ENCODE results near the gene LHFPL2.

Gene LHFPL2

GRCh38 chr5:78565395-78565794, 83.2 kb downstream of the LHFPL2 start:
- DNase-seq, result no peak

DNA sequence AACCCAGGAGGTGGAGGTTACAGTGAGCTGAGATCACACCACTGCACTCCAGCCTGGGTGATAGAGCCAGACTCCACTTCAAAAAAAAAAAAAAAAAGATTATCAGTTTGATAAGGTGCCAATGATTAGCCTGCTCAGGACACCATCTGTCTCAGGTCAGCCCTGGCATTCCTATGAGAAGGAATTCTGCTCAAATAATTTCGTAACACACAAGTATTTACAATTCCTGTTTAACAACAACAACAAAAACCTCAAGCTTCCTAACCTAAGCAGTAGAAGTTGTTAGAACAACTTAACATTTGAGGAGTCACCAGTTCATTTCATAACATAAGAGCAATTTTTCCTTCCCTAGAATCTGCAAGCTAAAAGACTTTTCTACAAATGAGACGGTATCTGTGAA, 85.0 kb downstream of the LHFPL2 start:
- DNase-seq, result no peak

DNA sequence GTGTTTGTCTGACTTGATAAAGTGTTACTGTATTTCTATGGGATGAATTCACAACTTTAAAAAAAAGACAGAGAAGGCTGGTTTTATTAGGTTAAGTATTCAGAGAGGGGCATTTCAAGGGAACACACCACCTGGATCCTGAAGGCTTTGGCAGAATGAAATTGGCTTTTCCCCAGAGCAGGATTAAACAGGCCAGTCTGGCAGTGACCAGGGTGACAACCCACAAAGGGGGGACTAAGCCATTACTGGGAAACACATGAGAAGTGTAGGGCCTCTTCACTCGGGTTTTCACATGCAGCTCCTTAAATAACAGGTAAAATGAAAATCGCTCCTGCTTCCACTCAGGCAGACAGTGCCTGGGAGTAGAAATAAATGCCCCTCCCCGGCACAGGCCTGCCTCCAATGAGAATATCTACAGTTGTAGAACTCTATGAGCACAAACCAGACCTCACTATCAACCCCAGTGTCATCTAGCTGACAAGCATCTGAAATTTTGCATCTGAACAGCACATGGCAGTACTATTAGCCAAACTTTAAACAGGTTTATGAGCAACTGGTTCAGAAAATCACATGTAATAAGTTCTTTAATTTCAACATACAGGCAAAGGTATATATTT, 85.8 kb downstream of the LHFPL2 start:
- DNase-seq, result no peak

- no peak for DNase-seq
These were observed 86.6 kb downstream of the LHFPL2 start for GRCh38 chr5:78562001-78562400.

GRCh38 chr5:78561261-78561660, 87.3 kb downstream of the LHFPL2 start:
- DNase-seq, result no peak

GRCh38 chr5:78560000-78560855, 88.3 kb downstream of the LHFPL2 start:
- DNase-seq, result no peak

DNA sequence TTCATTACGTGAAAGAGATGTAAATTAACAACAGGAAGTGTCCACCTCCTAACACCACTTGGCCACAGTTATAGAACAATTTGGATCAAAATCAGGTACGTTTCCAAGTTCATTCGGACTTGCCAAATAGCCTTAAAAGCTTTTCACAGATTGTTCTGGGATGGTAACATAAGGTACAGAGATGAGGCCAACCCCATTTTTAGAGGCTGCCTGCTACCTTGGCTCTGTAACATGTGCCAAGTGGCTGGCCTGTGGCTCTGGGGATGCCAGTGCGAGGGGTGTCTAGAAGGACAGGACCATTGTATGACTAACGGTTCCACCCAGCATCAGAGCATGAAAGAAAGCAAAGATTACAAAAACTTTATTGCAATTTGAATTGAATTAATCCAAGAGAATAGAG, 91.0 kb downstream of the LHFPL2 start:
- DNase-seq, result no peak

GRCh38 chr5:78555870-78556269, 92.7 kb downstream of the LHFPL2 start:
- no peak for DNase-seq

- DNase-seq, result no peak
These were observed 93.9 kb downstream of the LHFPL2 start for GRCh38 chr5:78554670-78555069.

- no peak for DNase-seq
These were observed 94.8 kb downstream of the LHFPL2 start for GRCh38 chr5:78553580-78554353.

DNA sequence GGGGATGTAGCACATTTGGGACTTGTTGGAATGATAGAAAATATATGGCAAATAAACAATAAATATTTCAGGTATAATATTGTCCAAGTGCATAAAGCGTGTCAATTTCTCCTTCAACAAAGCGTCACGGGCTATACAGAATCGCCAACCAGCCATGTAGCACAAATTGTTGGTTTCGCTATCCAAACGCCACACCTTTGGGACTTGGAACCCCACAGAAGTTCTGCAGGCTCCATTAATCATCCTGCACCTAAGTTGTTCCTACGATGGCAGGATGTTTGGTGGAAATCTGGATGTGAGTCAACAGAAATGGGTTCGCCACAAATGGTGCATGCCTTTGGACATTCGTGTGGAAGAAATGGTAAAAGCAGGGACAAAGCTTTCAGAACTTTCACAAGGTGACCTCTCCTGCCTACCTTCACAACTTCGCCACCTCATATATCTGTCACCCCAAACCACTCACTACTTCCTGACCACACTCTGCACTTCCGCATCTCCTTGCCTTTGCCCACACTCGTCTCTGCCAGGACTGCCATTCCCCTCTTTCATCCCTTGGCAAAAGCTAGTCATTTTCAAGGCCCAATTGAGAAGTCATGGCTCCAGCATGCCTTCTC, 95.7 kb downstream of the LHFPL2 start:
- no peak for DNase-seq

DNA sequence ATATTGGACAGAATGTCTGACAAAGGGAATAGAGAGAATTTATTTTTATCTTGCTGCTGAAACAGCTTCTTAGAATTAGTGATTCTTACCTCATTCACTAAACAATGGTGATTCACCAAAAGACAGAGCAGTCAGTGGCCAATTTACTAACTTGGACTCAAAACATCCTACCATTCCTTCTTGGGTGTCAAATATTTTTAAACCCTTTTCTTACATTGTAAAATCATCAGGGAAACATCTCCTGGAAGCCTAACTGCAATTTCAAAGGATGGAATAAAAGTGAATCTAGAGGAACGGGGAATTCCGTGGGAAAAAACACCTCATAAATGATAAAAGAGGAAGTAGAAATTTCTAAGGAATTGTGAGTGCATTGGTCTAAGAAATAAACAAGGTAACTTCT, 97.7 kb downstream of the LHFPL2 start:
- DNase-seq, result no peak

DNA sequence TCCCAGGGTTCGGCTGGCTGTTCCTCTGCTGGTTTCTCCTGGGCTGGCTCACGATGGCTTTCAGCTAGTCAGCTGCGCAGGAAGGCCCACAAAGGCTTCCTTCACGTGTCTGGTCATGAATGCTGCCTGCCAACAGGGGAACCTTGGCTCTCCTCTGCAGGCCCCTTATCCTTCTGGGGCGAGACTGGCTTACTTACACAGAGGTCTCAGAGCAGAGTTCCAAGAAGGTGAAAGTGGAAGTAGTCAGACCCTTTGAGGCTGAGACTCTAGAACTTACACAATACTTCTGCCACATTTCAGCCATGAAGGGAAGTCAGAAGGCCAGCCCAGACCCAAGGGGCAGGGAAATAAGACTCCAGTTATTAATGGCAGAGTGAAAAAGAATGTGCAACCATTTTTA, 99.5 kb downstream of the LHFPL2 start:
- no peak for DNase-seq

- no peak for DNase-seq
These were observed 100.6 kb downstream of the LHFPL2 start for GRCh38 chr5:78547731-78548615.

DNA sequence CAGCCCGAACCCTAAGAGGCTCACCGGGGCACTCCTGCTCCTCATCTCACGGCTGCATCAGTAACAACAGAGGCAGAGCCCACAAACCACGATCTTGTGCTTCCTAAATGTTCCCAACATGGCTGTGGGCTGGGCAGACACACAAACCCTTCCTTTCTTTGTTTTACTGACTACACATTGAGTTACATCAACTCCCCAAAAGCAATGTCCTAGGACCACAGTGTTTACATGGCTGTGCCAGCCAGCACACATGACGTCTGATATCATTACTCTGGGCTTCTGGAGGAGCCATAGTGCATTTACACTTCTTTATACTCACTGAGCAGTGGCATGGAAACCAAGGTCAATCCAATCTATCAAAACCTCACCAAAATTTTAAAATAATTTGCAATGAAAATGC, 101.4 kb downstream of the LHFPL2 start:
- DNase-seq, result no peak

- DNase-seq, result no peak
These were observed 102.1 kb downstream of the LHFPL2 start for GRCh38 chr5:78546276-78546996.

DNA sequence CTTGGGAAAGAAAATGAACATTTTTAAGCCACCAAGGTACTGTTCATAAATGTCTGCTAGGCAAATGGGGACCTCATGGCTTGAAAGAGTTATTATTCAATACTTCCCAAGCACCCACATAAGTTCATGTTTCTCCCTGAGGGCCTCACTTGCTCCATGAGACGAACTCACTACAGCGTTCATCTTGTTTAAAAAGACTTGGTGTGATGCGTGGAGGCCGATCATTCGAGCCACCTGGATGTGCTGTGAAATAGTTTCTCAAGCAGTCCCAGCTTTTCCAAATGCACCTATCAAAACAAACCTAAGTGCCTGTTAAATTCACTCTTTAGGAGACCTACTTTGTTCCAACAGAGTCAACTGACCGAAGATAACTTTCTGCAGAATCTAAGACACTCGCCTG, 103.2 kb downstream of the LHFPL2 start:
- DNase-seq, result no peak

GRCh38 chr5:78544561-78545201, 103.9 kb downstream of the LHFPL2 start:
- no peak for DNase-seq

DNA sequence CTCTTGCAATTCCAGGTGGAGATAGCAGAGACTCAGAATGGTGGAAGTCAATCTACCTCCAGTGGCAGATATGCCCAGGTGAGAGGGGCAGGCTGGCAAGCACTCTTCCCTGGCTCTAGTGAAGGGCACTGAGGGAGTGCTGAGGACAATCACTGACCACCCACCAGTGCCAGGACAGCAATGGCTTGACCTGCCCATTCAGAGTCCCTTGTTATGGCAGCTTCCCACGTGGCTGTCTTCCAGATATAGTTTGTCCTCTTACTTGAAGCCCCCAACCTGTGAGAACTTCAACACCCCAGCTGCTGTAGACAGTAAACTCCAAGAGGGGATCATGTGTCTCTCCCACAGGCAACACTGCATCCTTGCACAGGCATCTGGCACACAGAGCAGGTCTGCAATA, 104.7 kb downstream of the LHFPL2 start:
- DNase-seq, result no peak

DNA sequence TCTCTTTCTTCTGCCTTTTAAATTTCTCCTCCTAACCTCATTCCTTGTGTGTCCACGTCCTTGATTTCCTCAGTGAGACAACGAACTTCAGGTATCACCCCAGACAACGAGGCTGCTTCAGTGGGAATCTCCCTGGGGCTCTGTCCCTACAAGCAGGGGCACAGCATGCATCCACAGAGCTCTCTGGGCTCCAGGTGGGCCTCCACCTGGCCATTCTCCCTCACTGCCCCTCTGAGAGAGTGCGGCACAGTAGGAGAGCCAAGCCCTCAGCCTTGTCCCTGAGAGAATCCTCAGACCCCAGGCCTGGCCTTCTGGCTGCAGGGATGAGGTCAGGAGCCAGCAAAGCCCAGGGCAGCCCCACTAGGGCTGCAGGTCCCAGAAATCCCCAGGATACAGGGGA, 105.3 kb downstream of the LHFPL2 start:
- DNase-seq, result no peak

GRCh38 chr5:78542321-78542840, 106.2 kb downstream of the LHFPL2 start:
- no peak for DNase-seq
